ENCODE data around the gene MMP28.

DNA sequence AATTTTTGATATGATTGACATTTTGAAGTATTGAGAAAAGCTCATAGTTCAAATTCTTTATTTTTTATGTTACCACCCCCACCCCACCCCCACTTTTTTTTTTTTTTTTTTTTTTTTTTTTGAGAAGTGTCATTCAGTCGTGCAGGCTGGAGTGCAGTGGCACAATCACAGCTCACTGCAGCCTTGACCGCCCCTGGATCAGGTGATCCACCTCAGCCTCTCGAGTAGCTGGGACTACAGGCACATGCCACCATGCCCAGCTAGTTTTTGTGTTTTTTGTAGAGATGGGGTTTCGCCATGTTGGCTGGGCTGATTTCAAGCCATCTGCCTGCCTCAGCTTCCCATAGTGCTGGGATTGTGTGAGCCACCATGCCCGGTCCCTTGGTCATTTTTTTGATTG lies 21.3 kb upstream of the MMP28 start:
- TF ChIP-seq POLR2A (IDR thresholded peaks at IDR 0.05; ENCODE audit: low read depth) = no peak
- no peak for TF ChIP-seq CTCF (IDR thresholded peaks at IDR 0.05)
- no peak for TF ChIP-seq POLR2AphosphoS5 (IDR thresholded peaks at IDR 0.05)
